ENCODE measurements around the gene RBFOX2. TPM values are rescaled to one million over a fixed set of nuclear protein-coding genes. Genes with fewer than 3 reads are reported as not detected.
A peak's percentile ranks its signal among the peaks of the same experiment; 100 is the strongest.
"Not testable (repeated sequence)": the region's sequence is repeated elsewhere in the genome, so short reads cannot be mapped to it uniquely, and the experiment has no call there.

The RBFOX2 gene
- total RNA-seq, 1 experiment from 2014 or later: 77.7 TPM

DNA sequence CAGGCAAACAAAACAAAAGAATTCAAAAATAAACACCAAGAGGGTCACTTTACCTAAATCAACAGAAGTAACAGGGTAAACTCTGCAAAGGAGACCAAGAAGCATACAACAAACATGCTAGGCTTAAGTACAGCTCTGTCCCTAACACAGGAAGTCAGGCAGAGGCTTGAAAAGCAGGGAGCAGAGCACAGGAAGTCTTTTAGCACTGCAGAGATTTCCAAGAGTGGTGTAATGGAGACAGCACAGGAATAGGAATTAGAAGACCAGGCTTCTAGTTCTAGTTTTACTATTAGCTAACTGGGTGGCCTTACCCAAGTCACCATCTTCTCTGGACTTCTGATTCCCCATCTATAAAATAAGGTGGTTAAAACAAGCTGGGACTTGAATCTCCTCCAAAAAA lies 1.9 kb downstream of the RBFOX2 start:
- DNase-seq: no peak
- no peaks in the 10 kb centered on the region for H3K27me3 ChIP-seq (ENCODE audit: control insufficient read depth, insufficient read depth, low read length)
- no peaks in the 10 kb centered on the region for H3K36me3 ChIP-seq (replicated peaks; ENCODE audit: control insufficient read depth, insufficient read depth, low read length)
- H3K4me3 ChIP-seq (ENCODE audit: insufficient read depth, low read depth, low read length): no peak overlapping the region

DNA sequence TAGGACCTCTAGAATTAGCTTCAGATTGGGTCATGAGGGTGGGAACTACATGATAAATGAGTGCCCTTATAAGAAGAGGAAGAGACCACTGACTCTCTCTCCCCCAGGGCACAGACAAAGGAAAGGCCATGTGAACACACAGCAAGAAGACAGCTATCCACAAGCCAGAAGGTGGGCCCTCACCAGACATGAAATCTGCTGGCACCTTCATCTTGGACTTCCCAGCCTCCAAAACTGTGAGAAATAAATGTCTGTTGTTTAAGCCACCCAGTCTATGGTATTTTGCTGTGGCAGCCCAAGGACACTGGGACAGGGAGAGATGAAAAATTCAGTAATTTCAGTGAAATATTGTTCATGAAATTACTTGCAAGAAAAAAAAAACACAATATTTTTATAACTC lies 5.9 kb downstream of the RBFOX2 start:
- Histone ChIP-seq H3K36me3 (replicated peaks; ENCODE audit: control insufficient read depth, insufficient read depth, low read length) (no peaks in the 10 kb centered on the region), H3K4me3 (ENCODE audit: insufficient read depth, low read depth, low read length) (no peak overlapping the region), H3K27me3 (ENCODE audit: control insufficient read depth, insufficient read depth, low read length) (no peaks in the 10 kb centered on the region)
- DNase-seq: no peak

DNA sequence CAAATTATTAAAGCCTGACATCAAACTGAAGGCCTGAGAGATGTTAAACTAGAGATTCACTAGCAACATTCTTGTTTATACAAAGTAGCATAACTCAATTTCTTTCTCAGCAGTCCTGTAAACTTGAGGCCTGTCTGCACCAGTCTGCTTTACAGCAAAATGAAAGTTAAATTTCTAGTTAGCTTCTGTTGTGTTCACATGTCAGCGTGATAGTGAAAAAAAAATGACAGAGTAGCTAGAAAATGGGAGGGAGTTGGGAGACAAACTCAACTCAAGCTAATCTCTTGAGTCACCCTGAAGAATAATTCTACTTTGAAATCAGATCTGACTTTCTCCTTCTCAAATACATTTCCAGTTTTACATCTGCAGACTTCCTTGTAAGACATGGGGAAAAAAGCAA lies 6.5 kb downstream of the RBFOX2 start:
- H3K36me3 ChIP-seq (replicated peaks; ENCODE audit: control insufficient read depth, insufficient read depth, low read length): no peaks in the 10 kb centered on the region
- no peak for DNase-seq
- no peak overlapping the region for H3K4me3 ChIP-seq (ENCODE audit: insufficient read depth, low read depth, low read length)
- H3K27me3 ChIP-seq (ENCODE audit: control insufficient read depth, insufficient read depth, low read length): no peaks in the 10 kb centered on the region

DNA sequence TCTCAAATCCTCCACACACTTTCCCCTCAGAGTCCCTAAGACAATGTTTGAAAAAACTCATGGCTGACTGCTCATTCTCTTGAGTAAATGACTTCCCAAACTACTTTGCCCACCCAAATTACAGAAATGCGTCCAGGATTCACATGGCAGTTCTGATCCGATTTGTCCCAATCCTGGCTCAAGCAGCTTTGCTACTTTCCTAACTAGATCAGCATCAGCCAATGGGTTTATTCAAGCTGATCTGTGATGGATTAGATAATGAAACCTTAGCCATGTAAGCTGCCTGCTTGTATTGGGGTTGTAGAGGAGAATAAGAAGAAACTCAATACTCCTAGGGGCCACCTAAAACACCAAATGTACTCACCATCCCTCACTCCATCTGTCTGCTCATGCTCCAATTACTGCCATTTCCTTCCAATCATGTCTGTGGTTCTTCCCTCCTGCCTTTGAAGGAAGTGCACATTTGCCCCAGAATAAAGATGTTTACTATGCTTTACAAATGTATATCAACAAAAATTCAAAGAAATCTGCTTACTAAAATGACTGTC lies 6.9 kb downstream of the RBFOX2 start:
- no peak for DNase-seq
- no peaks in the 10 kb centered on the region for H3K27me3 ChIP-seq (ENCODE audit: control insufficient read depth, insufficient read depth, low read length)
- no peaks in the 10 kb centered on the region for H3K36me3 ChIP-seq (replicated peaks; ENCODE audit: control insufficient read depth, insufficient read depth, low read length)
- no peak overlapping the region for H3K4me3 ChIP-seq (ENCODE audit: insufficient read depth, low read depth, low read length)

DNA sequence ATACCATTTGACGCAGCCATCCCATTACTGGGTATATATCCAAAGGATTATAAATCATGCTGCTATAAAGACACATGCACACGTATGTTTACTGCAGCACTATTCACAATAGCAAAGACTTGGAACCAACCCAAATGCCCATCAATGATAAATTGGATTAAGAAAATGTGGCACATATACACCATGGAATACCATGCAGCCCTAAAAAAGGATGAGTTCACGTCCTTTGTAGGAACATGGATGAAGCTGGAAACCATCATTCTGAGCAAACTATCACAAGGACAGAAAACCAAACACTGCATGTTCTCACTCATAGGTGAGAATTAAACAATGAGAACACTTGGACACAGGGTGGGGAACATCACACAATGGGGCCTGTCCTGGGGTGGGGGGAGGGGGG lies 7.8 kb downstream of the RBFOX2 start:
- DNase-seq; H3K4me3 ChIP-seq (ENCODE audit: insufficient read depth, low read depth, low read length); H3K27me3 ChIP-seq (ENCODE audit: control insufficient read depth, insufficient read depth, low read length); H3K36me3 ChIP-seq (replicated peaks; ENCODE audit: control insufficient read depth, insufficient read depth, low read length): not testable (repeated sequence)

DNA sequence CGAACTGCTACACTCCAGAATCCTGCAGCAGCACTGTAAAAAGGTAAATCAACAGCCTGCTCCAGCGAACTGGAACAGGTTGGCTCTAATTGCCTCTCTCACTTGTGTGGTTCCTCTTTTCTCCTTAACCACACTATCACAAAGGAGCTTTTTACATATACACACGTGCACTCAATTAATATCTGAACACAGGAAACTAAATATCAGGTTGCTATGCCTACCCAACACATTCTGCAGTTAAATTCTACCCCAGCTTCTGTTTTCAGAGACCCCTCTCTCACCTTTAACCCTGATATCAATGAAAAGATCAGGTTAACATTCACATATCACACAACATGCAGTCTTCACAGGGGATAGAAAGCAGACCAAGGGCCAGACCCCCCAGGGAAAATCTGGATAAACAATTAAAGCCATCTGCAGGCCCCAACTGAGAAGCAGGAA lies 11.0 kb downstream of the RBFOX2 start:
- no peaks in the 10 kb centered on the region for H3K36me3 ChIP-seq (replicated peaks; ENCODE audit: control insufficient read depth, insufficient read depth, low read length)
- no peaks in the 10 kb centered on the region for H3K27me3 ChIP-seq (ENCODE audit: control insufficient read depth, insufficient read depth, low read length)
- no peak overlapping the region for H3K4me3 ChIP-seq (ENCODE audit: insufficient read depth, low read depth, low read length)
- DNase-seq: no peak

DNA sequence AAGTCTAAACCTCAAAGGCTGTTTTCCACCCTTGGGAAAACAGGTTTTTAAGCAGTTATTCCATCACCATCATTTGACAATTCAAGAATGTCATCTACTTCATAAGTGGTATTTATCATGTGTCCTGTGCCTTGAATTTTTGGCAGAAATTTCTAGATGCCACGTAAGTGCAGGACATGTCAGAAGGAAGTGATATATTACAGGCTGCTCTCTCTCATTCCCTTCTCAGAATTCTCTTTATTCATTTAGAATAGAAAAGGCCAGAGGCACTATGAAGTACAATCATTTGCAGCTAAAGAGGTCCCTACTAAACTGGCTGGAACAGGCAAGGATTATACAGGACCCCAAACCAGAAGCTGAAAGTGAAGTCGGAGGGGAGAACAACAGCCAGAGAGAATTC lies 11.9 kb downstream of the RBFOX2 start:
- H3K36me3 ChIP-seq (replicated peaks; ENCODE audit: control insufficient read depth, insufficient read depth, low read length): no peaks in the 10 kb centered on the region
- H3K4me3 ChIP-seq (ENCODE audit: insufficient read depth, low read depth, low read length): no peak overlapping the region
- H3K27me3 ChIP-seq (ENCODE audit: control insufficient read depth, insufficient read depth, low read length): no peaks in the 10 kb centered on the region
- DNase-seq: no peak

DNA sequence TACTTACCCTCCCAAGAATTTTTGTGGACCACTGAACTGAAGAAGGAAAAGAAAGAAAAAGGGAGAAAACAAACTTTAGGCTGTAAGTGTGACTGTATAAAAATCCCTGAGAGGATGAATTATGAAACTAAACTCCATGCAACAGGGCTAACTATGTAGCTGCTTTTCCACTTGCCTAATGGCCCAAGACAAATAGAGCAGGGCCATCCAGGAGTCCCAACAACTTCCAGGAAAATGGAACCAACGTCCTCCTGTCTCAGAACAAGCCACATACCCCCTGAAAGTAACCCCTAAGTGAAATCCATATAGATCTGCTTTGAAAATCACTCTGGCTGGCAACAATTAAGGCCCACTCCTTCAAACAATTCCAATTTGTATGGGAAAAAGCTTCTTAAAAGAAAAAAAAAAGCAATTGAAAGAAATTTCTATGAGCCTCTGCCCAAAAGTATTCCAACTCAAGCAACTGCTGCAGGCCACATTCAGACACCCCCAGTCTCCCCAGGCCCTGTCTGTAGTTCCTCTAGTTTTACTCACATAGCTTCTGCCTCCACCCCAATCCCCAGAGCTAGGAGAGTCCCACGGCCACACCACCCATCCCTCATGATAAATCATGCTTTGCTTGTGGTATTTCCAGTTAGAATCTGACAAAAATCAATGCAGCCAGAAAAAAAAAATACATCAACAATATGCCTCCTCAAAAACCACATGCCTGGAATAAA lies 12.7 kb downstream of the RBFOX2 start:
- Histone ChIP-seq H3K4me3 (ENCODE audit: insufficient read depth, low read depth, low read length) (no peak overlapping the region), H3K27me3 (ENCODE audit: control insufficient read depth, insufficient read depth, low read length) (no peaks in the 10 kb centered on the region), H3K36me3 (replicated peaks; ENCODE audit: control insufficient read depth, insufficient read depth, low read length) (no peaks in the 10 kb centered on the region)
- no peak for DNase-seq

DNA sequence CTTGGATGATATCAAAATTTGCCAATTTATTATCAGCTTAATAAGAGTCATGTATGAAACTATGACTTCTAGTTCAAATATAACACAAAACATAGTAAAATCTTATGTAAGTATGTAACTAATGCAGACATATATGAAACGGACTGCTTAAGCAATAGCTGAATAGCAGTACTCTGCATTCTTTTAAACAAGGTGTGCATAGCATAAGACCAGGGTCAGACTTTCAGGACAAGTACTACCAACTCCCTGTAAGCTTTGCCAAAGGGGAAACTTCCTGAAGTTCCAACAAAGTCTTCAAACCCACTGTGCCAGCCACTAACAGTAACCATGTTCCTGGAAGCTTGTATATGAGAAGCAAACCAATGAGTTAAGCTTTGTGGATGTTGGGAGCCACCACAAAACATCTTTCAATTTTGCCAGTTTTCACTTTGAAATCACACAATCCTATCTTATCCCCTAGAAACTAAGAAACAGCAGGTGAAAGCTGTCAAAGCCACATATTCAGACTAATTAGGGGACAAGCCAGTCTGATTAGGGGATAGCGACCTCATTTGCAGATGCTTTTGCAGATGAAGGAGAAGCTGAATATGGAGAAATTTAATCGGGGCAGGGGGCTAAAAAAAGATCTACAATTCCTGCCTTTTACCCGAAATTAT lies 13.3 kb downstream of the RBFOX2 start:
- no peaks in the 10 kb centered on the region for H3K36me3 ChIP-seq (replicated peaks; ENCODE audit: control insufficient read depth, insufficient read depth, low read length)
- no peak for DNase-seq
- H3K4me3 ChIP-seq (ENCODE audit: insufficient read depth, low read depth, low read length): no peak overlapping the region
- no peaks in the 10 kb centered on the region for H3K27me3 ChIP-seq (ENCODE audit: control insufficient read depth, insufficient read depth, low read length)

DNA sequence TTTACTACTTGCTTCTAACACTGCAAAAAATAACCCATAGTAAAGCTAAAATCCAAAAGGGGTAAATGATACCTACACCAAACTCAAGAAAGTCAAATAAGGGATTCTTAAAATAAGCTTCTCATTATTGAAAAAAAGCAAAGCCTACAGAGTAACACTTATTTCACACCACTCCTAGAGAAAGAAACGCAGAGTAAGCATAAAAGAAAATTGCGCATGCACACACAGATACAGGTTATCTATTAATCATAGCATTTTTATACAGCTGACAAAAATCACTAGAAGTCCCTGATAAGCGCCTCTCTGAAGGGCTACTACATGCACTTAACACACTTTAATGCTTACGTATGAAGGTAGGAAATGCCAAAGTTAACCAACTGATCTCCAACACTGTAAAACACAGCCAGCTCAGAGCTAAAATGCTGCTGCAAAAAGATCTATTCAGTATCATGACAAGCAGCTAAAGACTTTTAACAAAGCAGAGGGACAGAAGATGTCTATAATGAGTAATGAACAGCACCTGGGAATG lies 14.0 kb downstream of the RBFOX2 start:
- Histone ChIP-seq H3K4me3 (ENCODE audit: insufficient read depth, low read depth, low read length) (no peak overlapping the region), H3K36me3 (replicated peaks; ENCODE audit: control insufficient read depth, insufficient read depth, low read length) (no peaks in the 10 kb centered on the region), H3K27me3 (ENCODE audit: control insufficient read depth, insufficient read depth, low read length) (no peaks in the 10 kb centered on the region)
- DNase-seq: no peak

DNA sequence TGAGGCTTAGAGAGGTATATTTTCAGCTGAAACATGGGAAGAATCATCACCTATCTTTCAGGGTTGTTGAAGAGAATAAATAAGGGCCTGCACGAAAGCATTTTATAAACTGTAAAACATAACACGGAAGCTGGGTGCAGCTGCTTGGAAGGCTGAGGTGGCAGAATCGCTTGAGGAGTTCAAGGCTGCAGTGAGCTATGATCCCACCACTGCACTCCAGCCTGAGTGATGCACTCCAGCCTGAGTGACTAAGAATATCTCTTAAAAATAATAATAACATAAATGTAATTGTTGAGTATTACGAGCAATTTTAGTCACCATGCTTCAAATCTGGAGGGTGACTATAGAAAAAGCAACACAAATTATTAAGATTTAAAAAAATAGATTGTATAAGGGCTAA lies 16.3 kb downstream of the RBFOX2 start:
- no peaks in the 10 kb centered on the region for H3K27me3 ChIP-seq (ENCODE audit: control insufficient read depth, insufficient read depth, low read length)
- no peaks in the 10 kb centered on the region for H3K36me3 ChIP-seq (replicated peaks; ENCODE audit: control insufficient read depth, insufficient read depth, low read length)
- no peak for DNase-seq
- no peak overlapping the region for H3K4me3 ChIP-seq (ENCODE audit: insufficient read depth, low read depth, low read length)

DNA sequence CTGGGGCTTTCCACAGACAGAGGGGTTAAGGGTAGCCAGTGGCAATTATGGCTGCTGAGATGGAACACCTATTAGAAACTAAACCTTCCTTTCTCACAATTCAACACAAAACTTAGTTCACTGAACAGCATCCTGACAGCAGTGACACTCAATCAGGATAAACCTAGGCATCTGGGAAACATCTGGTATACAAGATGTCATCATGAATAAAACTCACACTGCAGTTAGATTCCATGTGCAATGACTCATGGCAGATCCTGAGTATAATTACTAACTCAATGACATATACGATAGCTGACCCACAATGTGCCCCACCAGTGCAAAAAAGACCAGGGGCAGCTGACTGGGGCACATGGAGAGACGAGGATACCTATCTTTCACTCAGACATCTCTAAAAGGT lies 17.7 kb downstream of the RBFOX2 start:
- no peak for DNase-seq
- Histone ChIP-seq H3K36me3 (replicated peaks; ENCODE audit: control insufficient read depth, insufficient read depth, low read length) (no peaks in the 10 kb centered on the region), H3K4me3 (ENCODE audit: insufficient read depth, low read depth, low read length) (no peak overlapping the region), H3K27me3 (ENCODE audit: control insufficient read depth, insufficient read depth, low read length) (no peaks in the 10 kb centered on the region)

DNA sequence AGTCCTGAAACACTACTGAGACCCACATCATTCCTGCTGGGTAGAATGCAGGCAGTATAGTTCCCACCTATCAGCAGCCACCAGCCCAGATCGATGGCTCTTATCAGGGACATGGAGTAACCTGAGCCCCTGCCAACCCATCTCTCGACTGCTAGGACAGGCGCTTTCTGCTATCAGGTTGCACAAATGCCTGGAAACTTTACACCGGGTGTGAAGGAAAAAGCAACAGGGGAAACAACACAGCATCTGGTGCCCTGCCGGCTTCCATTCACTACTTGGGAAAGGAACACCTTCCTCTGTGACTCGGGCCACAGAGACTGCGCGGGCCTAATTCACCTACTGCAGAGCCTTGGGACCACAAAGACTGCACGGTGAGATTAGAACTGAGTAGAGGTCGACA lies 18.5 kb downstream of the RBFOX2 start:
- Histone ChIP-seq H3K36me3 (replicated peaks; ENCODE audit: control insufficient read depth, insufficient read depth, low read length) (no peaks in the 10 kb centered on the region), H3K4me3 (ENCODE audit: insufficient read depth, low read depth, low read length) (no peak overlapping the region), H3K27me3 (ENCODE audit: control insufficient read depth, insufficient read depth, low read length) (no peaks in the 10 kb centered on the region)
- DNase-seq: peak; percentile 47

DNA sequence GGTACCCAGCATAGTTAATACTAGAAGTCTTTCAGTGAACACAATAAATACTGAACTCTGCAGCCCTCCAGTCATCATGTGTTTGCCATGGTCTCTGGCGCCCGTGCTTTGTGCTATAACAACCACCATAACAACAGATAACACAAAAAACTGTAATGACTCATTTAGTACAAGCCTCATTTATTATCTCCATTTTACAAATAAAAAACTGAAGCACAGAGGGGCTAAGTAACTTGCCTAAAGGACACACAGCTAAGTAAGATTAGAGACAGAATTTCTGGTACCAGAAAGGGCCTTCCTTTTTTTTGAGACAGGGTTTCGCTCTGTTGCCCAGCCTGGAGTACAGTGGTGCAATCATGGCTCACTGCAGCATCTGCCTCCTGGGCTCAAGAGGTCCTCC lies 19.5 kb downstream of the RBFOX2 start:
- no peak overlapping the region for H3K4me3 ChIP-seq (ENCODE audit: insufficient read depth, low read depth, low read length)
- no peaks in the 10 kb centered on the region for H3K27me3 ChIP-seq (ENCODE audit: control insufficient read depth, insufficient read depth, low read length)
- no peak for DNase-seq
- no peaks in the 10 kb centered on the region for H3K36me3 ChIP-seq (replicated peaks; ENCODE audit: control insufficient read depth, insufficient read depth, low read length)

DNA sequence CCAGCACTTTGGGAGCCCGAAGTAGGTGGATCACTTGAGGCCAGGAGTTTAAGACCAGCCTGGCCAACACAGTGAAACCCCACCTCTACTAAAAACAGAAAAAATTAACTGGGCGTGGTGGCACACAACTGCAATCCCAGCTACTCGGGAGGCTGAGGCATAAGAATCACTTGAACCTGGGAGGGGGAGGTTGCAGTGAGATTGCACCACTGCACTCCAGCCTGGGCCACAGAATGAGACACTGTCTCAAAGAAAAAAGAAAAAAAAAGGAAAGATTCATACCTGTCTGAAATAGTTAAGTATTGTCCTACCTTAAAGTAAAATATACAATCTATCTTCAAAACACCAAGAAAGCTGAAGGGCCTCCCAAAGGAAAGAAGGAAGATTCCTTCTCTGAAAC lies 20.1 kb downstream of the RBFOX2 start:
- Histone ChIP-seq H3K27me3 (ENCODE audit: control insufficient read depth, insufficient read depth, low read length) (no peaks in the 10 kb centered on the region), H3K36me3 (replicated peaks; ENCODE audit: control insufficient read depth, insufficient read depth, low read length) (no peaks in the 10 kb centered on the region), H3K4me3 (ENCODE audit: insufficient read depth, low read depth, low read length) (no peak overlapping the region)
- DNase-seq: no peak
